HK-2 (cell line): ENCODE results near the gene SELE.
A peak's percentile ranks its signal among the peaks of the same experiment; 100 is the strongest.
"Not testable (repeated sequence)": the region's sequence is repeated elsewhere in the genome, so short reads cannot be mapped to it uniquely, and the experiment has no call there.

Source experiments
- DNase-seq: peaks from one replicate; pipeline ENCODE4 v3.0.0-alpha.2; 2018; ENCODE audit not compliant: unreplicated experiment

The SELE gene

DNA sequence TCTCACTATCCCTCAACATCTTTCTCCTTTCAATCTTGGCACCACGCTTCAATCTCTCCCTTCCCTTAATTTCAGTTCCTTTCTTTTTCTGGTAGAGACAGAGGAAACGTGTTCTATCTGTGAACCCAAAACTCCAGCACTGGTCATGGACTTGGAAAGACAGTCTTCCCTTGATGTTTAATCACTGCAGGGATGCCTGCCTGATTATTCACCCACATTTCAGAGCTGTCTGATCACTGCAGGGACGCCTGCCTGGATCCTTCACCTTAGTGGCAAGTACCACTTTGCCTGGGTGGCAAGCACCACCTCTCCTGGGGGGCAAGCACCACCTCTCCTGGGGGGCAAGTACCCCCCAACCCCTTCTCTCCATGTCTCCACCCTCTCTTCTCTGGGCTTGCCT is 50.2 kb downstream of the SELE start:
- DNase-seq, result no peak

DNA sequence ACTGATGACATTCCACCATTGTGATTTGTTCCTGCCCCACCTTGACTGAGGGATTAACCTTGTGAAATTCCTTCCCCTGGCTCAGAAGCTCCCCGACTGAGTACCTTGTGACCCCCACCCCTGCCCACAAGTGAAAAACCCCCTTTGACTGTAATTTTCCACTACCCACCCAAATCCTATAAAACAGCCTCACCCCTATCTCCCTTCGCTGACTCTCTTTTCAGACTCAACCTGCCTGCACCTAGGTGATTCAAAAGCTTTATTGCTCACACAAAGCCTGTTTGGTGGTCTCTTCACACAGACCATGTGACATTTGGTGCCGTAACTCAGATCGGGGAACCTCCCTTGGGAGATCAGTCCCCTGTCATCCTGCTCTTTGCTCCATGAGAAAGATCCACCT is 50.7 kb downstream of the SELE start:
- DNase-seq, result not testable (repeated sequence)

DNA sequence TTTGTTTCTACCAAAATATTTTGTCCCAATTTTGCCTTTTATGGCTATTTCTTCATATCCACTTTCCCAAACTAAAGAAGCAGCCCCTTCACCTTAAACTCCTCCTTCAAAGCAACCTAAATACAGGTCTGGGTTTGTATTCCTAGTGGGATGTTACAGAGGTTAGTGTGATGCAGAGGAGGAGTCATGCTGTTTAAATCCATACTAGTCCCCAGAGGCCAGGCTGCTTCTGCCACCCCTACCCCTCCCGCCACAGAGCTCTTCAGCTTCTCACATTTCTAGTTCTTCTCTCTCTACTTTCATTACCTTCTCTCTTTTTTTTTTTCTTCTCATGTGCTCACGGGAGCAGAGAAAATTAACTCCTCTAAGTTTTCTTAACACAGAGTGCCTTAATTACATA is 51.8 kb downstream of the SELE start:
- no peak for DNase-seq

DNA sequence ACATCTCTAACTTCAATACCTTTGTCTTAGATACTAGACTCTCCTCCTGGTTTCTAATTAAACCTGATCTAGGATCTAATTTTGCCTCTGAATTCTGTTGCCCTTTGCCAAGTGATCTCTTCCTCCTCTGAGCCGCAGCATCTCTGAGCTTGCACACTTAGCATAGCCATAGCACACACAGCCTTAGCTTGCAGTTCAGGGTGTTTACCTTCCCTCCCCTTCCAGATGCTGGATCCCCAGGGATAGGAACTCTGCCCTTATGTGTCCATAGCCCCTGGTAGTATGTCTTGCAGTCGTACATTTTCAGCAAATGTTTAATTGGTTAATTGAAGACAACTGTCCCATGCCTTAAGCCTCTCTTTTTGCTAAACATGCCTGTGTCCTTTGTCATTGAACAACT is 52.7 kb downstream of the SELE start:
- no peak for DNase-seq

DNA sequence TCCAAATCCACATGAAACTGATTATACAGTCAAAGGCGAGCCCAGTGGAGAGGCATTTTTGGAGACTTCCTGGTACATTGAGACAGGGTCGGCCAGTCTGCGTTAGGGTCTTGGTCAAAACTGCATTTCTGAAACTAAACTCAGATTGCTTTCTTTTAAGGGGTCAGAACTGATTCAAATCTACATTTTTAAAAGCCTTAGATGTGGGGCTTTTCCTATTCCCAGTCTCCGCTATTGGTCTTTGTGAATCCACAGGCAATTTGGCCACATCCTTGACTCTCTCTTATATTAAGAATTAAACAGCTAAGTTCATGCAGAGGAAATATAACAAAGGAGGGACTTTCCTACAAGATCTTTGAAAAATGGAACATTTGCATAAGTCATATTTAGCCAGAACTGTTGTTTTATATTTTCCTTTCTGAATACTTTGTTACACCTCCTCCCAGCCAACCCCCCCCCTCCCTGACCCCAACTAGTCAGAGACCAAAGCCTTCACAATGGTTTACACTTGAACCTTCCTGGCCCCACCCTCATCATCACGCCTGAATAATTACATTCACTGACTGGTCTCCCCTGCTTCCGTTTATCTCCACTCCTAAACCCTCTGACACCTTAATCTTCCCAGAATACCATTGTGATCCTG is 53.4 kb downstream of the SELE start:
- DNase-seq, result no peak

DNA sequence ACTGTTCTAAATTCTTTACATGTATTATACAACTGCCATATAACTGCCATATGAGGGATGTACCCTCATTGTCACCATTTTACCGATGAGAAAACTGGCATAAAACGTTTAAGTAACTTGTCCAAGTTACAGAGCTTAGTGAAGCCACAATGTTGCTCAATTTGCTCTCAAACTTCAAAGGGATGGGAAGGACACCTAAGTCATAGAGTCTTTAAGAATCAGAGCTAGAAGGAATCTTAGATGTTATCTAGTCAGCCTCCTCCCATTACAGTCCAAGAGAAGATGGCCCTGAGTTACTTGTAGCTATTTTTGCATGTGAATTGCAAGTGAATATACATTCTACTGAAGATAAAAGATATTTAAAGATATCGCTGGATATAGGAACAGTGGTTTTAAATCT is 54.2 kb downstream of the SELE start:
- no peak for DNase-seq

DNA sequence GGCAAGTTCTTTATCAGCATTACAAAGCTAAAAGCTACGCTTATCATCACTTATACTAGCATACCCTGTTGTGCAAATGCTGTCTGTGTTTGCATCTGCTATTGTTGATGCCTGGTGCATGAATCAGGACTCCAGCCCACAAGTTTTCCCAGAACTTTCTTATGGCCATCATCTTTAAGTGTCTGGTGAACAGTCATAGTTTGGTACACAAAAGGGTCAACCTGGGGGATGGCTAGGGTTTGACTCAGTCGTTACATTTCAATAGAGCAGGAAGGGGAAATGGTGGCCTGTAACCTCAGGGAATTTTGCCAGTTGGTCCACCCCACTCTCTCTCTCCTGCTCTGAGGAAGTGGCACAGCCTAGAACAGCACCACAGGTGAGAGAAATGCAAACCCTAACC is 57.9 kb downstream of the SELE start:
- peak; percentile 17 for DNase-seq
